ENCODE data around the gene SEMA5B.

SEMA5B gene, protein sequence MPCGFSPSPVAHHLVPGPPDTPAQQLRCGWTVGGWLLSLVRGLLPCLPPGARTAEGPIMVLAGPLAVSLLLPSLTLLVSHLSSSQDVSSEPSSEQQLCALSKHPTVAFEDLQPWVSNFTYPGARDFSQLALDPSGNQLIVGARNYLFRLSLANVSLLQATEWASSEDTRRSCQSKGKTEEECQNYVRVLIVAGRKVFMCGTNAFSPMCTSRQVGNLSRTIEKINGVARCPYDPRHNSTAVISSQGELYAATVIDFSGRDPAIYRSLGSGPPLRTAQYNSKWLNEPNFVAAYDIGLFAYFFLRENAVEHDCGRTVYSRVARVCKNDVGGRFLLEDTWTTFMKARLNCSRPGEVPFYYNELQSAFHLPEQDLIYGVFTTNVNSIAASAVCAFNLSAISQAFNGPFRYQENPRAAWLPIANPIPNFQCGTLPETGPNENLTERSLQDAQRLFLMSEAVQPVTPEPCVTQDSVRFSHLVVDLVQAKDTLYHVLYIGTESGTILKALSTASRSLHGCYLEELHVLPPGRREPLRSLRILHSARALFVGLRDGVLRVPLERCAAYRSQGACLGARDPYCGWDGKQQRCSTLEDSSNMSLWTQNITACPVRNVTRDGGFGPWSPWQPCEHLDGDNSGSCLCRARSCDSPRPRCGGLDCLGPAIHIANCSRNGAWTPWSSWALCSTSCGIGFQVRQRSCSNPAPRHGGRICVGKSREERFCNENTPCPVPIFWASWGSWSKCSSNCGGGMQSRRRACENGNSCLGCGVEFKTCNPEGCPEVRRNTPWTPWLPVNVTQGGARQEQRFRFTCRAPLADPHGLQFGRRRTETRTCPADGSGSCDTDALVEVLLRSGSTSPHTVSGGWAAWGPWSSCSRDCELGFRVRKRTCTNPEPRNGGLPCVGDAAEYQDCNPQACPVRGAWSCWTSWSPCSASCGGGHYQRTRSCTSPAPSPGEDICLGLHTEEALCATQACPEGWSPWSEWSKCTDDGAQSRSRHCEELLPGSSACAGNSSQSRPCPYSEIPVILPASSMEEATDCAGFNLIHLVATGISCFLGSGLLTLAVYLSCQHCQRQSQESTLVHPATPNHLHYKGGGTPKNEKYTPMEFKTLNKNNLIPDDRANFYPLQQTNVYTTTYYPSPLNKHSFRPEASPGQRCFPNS

DNA sequence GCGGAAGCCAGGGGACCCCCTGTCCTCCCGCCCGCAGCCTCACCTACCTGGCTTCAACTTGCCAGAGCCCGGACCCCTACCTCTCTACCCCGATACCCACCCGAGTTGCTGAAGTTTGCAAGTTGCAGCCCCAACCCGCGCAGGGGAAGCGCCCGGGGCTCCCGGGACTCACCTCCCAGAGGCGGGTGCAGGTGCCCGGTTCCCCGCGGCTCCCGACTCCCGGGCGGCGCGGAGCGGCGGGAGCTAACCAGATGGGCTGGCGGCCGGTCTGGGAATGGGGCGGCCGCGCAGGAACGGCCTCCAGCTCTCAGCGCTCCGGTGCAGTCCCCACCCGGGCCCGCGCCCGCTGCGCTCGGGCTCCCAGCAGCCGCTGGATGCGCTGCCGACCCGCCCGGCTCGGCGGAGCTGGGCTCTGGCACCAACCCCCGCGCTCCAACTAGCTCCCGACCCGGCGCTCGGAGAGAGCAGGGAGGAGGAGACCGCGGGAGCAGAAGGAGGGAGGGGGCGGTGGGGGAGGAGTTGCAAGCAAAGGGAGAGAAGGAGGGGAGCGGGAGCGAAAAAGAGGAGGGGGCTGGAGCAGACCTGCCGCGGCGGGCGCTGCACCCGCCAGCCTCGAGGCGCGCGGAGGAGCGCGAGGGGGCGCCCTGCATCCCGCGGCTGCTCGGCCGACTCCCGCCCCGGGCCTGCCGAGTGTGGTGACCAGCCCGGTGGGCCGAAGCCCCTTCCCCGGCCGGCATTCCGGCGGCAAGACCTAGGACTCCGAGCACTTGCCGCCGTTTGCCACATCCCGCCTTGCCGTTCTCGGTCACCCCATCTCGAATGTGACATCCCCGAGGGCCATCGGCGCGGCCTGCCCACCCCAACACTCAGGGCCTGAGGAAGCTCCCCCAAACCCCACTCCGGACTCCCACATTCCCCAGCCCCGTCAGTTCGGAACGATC is at the start of gene SEMA5B:
Gene SEMA5B, minus strand, starts transcription at position 472 of the 941 bp plus-strand sequence. CDS start 66,500 bp downstream, outside the sequence.
- no peak for DNase-seq

DNA sequence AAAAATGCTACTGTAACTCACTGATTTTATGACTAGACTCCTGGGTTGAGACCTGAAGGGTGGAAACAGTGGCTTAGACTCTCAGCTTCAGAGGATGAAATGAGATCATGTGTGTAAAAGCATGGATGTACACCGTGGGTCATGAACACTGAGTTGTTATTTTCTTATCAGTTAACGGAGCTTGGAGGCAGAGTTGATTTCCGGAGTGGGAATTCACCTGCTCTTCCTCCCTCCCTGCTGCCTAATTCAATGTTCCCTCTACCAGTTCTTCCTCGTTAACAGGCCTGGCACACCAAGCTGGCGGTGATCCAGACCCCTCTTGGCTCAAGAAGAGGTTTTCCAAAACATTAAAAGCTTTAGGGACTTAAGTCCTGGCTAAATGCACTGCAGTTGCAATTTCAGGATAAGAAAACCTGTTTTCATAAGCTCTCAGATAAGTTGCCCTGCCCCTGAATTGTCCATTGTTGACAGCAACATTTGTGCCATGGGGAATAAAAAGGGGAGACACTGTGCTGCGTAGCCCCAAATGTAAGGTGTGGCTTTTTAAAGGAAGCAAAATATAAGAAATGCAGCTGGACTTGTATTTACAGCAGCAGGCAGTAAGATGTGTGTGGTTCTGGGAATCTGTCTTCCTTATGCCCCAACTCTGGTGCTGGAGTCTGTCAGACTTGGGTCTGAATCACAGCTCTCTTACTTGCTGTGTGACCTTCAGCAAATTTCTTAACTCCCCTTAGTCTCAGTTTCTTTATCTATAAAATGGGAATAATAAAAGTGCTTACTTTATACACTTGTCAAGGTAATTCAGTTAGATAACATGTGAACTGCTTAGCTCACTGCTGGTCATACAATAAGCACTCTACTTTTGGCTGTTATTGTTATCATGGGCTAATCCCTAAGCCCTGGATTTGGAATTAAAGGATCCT is 49.2 kb upstream of the SEMA5B start:
- DNase-seq: no peak

DNA sequence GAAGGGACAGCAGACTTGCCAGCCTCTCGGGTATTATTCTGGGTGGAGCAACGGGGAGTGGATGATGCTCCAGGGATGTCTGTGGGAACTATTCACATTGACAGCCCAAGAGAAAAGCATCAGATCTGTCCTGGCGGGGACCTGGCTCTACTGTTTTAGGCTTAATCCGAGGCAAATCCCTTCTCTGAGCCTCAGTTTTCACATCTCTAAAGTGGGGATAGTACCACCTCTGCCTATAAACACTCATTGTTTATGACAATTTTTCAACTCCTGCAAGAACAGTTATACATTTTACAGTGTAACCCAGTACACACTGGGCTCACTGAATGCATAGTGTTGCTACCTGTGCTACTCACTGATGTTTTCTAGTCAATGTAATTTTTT is 48.5 kb upstream of the SEMA5B start:
- DNase-seq: no peak

DNA sequence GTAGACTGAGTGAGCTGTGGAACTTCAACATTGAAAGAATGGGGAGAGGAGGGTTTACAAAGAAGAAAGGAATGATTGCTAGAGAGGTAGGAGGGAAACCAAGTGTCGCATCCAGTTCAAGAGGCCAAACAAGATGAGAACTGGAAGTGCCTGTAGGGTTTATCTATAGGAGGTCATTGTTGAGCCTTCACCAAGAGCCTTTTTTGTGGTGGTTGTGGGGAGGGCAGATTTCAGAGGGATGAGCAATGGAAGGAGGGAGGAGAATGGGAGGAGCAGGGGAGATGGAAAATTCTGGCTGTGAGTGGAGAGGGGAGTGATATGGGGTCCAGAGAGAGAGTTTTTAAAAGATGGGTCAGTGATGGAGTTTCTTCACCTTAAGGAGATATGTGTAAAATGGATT is 47.8 kb upstream of the SEMA5B start:
- DNase-seq: no peak

DNA sequence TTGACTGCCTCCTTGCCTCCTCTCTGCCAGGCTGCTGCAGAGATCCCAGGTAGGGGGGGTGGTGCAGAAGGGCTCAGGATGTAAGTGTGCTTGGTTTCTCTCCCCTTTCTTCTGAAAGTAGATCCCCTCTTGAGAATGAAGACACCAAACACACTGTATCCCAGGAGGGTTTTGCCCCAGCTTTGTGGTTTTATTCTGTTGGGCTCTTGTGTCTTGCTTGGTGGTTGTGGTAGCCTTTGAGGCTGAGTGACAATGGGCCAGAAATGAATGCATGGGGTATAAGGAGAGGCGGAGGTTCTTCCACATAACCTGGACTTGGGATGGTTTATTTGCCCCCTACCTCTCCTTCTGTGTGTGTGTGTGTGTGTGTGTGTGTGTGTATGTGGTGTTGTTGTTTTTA is 45.0 kb upstream of the SEMA5B start:
- DNase-seq: no peak

DNA sequence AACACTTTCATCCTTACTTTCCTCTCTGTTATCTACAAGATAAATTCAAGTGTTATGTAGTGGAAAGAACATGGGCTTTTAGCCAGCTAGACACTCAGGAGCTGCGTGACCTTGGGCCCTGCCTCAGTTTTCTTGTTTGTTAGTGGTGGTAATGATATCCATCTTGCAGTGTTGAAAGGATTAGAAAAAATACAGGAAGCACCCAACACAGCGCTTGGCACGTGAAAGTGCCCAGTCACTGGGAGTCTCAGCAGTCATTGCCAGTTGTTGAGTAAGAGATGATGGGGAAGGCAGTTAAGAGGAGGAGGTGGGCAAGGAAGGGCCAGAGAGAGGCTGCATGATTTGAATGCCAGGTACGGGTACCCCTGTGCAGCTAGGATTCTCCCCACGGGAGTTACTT is 44.6 kb upstream of the SEMA5B start:
- DNase-seq: no peak

DNA sequence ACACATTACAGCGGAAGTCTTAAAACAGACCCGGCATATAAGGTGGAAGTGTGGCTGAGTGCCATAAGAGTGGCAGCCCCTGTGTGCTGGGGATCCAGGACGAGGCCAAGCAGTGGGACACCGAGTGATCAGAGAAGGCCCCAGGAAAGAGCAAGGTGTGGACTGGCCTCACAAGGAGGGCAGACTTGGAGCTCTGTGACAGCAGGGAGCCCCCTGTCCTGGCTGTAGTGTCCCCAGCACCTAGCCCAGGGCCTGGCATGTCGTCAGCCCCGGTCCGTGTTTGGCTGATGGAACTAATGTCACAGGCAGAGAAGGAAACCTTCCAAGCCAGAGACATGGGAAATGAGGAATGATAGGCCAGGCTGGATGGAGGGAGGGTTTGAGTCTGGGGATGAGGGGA is 44.0 kb upstream of the SEMA5B start:
- no peak for DNase-seq

DNA sequence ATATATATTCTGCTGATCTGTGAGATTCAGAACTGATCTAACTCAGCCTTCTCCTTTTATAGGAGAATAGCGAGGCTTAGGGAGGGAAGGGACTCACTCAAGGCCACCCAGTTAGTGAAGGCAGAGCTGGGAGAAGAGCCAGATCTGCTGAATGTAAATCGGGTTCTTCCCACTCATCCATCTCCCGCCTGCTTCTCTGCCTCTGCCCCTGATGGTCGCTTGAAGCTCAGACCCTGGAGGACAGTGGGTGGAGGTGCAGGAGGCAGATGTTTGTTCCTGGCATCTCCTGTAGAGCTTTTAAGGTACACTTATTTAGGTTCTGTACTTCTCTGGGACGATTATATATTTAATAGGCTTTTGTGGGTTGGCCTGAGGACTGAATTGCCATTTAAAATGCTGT is 43.6 kb upstream of the SEMA5B start:
- no peak for DNase-seq

DNA sequence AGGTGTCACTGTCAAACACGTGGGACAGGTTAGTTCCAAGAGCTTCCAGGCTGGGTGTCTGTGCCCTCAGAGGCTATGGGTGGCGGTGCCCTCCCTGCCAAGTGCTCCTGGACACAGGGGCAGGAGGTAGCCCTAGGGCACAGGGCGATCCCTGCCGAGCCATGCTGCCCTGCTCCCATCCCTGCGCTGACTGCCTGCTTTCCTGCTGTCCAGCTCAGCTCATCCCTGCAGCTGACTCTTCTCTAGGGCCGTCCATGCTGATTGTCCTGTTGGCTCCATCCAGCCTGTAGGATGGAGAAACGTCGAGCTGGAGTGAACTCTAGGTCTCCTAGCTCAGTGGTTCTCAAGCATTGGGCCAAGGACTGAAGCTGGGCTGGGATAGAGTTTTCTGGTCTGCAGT is 42.9 kb upstream of the SEMA5B start:
- DNase-seq: no peak

DNA sequence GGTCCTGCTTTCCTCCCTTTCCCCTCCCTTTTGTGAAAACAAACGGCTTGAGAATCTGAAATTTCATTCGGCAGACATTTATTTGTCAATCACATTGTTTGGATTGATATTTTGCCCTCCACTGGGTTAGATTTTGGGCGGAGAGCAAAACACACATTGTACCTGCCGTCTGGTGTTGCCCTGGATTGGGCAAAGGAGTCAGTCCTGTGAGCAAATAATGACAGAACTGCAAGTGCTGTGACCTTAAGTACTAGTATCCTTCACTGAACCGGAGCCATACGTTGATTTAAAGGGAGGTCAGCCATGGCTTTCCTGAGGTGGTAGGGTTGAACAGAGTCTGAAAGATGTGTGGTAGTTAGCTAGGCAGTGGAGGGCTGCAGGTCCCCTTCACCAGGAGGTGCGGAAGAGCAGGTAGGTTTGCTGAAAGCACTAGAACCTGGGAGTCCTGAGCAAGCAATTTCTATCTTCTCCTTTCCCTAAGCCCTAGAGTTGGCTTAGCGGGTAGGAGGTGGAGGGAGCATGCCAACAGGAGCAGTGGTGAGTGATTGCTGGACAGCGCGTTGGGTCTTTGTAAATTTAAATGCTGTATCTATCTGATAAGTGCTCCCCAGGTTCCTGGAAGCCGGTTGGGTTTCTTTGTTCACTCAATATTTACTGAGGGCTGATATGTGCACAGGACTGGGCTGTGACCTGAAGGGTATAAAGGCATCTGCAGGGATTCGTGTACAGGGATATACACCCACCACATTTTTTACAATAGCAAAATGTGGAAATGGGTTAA is 41.2 kb upstream of the SEMA5B start:
- DNase-seq: no peak

DNA sequence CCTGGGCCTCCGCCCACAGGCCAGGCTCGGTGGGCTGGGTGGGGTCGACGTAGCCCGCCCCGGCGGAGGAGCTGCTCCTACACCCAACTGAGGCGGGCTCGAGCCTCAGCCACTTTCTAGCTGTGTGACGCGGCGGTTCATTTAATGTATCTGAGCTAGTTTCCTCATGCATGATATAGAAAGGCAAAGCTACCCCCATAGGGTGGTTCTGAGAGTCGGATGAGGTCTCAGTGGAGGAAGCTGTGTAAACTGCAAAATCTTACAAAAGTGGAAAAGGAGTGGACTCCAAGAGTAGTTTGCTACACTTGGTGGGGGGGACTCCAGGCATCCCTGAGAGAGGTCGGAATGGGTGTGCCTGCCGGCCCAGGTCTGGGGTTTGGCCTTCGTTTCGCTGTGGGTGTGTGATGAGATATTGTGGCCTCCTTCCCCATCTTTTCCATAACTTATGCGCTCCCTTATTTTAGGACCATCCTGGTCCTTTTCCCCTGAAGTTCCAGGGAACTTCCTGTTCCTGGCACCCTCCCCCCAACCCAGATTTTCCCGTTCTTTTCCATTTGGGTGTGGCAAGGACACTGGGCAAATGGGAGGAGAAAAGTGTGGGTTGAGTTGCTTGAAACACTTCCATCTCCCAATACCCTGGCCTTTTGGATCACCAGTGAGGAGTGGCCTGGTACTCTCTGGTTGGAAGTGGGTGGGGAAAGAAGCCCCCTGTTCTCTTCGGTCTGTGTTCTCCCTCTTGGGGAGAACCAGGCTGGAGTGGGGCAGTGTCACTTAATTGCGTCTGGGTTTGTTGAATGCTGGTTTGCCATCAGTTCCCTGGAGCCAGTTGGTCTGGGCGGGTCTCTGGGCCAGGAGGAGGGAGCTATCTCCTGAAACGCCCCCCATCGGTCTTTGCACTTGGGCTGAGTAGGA is 40.4 kb upstream of the SEMA5B start:
- DNase-seq: no peak

DNA sequence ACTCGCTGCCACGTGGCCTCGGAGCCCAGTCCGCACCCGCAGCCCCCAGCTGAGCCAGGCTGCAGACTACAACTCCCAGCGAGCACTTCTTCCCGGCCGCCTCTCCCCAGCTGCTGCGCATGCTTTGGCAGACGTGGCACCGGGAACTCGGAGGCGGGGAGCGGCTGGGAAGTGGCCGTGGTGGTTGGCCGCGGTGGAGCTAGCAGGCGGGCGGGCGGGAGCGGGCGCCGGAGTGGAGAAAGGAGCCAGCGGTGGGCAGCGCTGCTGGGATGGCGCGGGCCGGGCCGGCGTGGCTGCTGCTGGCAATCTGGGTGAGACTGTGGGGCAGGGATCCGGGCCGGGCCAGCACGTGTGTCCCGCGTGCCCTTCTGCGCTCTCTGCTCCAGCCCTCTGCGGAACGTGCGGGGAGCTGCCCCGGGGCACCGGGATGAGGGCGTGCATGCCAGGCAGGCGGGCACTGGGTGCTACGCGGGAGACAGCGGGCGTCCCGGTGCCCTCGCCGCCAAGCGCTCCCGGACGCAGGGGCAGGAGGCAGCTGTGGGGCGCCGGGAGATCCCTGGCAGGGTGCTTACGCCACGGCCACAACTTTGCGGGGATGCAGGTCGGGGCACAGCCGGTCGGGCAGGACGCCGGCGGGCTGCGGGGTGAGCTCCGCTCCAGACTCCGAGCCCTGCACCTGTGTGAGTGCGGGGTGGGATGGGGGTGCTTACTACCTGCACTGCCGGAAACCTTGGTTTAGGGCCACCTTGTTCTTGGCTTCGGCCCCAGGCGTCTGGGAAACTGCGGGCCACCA is 39.5 kb upstream of the SEMA5B start, which contains the start of gene PDIA5:
Gene PDIA5, plus strand, starts transcription at position 130 of the 793 bp plus-strand sequence. Its CDS starts 140 bp downstream, at position 270.
- DNase-seq: peak; percentile 70

DNA sequence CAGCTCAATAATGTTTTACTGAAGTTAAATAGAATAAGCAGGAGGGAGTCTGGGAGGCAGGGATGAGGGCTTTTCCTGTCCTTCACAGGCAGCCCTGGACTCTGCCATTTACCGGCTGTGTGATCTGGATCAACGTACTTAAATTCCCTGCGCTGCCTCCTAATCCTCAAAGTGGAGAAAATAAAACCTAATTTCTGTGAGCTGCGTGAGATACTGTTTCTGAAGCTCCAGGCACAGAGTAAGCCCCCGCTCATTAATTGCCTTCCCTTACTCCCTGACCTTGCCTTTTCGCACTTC is 39.0 kb upstream of the SEMA5B start:
- DNase-seq: no peak

DNA sequence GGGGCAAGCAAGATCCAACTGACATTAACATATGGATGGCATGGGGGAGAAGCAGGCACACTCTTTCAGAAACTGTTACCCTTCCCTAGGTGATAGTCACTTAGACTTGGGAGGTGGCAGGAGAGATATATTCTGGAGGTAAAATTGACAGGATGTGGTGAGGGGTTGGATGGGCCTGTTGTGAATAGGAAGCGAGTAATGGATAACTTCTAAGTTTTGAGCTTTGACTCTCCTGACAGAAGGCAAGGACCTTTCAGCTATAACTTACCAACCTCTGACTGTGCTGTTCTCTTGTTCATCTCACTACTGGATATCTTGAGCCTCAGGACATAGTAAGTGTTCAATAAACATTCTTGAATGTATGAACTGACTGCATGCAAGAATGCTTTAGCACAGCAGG is 37.4 kb upstream of the SEMA5B start:
- no peak for DNase-seq

DNA sequence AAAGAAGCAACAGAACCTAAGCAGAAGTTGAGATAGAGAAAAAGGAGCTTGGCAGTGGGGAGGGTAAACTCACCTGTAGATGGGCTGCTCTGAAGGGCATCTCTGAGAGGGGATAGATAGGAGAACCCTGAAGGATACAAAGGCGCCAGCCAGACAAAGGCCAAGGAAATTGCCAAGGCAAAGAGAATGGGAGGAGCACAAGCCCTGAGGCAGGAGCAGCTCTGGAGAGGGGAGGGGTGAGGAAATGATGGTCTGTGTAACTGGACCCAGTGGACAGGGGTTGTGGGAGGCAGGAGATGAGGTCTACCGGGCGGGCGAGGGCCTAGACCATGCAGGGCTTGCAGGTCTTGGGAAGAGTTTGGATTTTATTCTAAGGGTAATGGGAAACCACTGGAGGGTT is 36.9 kb upstream of the SEMA5B start:
- no peak for DNase-seq

DNA sequence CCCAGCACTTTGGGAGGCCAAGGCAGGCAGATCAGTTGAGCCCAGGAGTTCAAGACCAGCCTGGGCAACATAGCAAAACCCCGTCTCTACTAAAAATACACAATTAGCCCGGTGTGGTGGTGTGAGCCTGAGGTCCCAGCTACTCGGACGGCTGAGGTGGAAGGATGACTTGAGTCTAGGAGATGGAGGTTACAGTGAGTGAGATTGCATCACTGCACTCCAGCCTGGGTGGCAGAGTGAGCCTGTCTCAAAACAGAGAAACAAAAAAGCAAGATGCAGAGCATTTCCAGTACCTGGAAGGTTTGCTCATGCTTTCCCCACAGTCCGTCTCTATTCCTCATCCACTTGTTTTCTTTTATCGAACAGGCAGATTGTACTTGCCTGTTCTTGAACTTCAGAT is 35.5 kb upstream of the SEMA5B start:
- no peak for DNase-seq

DNA sequence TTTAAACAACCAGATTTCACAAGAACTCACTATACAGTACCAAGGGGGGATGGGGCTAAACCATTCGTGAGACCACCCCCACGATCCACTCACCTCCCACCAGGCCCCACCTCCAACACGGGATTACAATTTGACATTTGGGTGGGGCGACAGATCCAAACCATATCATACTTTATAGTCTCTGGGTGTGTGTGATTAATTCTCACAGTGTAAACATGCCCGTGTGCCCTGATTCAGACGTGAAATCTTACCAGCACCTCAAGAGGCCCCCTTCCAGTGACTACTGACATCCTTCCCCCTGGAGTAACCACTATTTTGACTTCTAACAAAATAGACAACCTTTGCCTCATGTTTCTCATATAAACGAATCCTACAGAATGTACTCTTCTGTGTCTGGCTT is 34.3 kb upstream of the SEMA5B start:
- no peak for DNase-seq

DNA sequence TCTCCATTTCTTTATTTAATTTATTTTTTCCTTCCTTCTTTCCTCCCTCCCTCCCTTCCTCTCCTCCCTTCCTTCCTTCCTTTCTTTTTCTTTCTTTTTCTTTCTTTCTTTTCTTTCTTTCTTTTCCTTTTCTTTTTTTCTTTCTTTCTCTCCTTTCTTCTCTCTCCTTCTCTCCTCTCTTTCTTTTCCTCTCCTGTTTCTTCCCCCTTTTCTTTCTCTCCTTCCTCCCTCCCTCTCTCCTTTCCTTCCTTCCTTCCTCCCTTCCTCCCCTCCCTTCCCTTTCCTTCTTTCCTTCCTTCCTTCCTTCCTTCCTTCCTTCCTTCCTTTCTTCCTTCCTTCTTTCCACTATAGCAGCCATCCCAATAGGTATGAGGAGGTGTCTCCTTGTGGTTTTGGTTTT is 32.5 kb upstream of the SEMA5B start:
- DNase-seq: no peak

DNA sequence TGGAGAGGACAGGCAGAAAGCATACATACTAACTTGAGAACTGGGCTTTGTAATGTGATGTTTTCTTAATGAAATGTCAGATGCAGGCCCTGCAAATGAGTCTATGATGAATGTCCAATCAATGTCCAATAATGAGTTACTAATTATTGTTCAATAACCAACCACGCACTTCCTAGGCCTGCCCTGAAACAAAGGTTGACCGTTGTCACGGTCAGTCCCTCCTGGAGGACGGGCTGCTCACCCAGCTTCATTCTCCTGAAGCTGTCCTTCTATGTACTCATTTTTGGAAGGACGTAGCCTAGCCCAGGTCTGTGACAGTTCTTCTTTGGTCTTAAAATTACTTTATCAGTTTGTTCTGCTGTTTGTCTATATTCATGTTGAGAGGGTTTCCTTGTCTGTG is 30.9 kb upstream of the SEMA5B start:
- no peak for DNase-seq
